H9 (cell line): ENCODE data around the gene NPAS1. TPM values are rescaled to one million over a fixed set of nuclear protein-coding genes. Genes with fewer than 3 reads are reported as not detected.

ENCODE experiments used
- DNase-seq: peaks from one replicate; pipeline ENCODE4 v3.0.0-alpha.2; 2017
- H2AFZ ChIP-seq: one replicate; pipeline ENCODE4 v1.6.1; 2013; ENCODE audit warnings: mild to moderate bottlenecking, low read length, control low read depth, moderate library complexity
- H2AK5ac ChIP-seq: 2 replicates; pipeline ENCODE4 v1.6.1; 2013; ENCODE audit warnings: low read length, control low read depth, mixed read lengths; ENCODE audit not compliant: insufficient read length
- H2BK120ac ChIP-seq: one replicate; pipeline ENCODE4 v1.6.1; 2013; ENCODE audit warnings: low read depth, mild to moderate bottlenecking, low read length, control low read depth, inconsistent platforms; ENCODE audit not compliant: poor library complexity, severe bottlenecking
- H2BK12ac ChIP-seq: 2 replicates; pipeline ENCODE4 v1.6.1; 2013; ENCODE audit warnings: low read length, control low read depth, mixed read lengths, low read depth; ENCODE audit not compliant: insufficient read length
- H2BK15ac ChIP-seq: 2 replicates; pipeline ENCODE4 v1.6.1; 2013; ENCODE audit warnings: low read depth, low read length, control low read depth
- H2BK20ac ChIP-seq: one replicate; pipeline ENCODE4 v1.6.1; 2013; ENCODE audit warnings: low read depth, mild to moderate bottlenecking, low read length, control low read depth, inconsistent platforms; ENCODE audit not compliant: poor library complexity, severe bottlenecking
- H2BK5ac ChIP-seq: 2 replicates; pipeline ENCODE4 v1.6.1; 2013; ENCODE audit warnings: low read length, control low read depth, mixed read lengths; ENCODE audit not compliant: insufficient read length
- H3K14ac ChIP-seq: 2 replicates; pipeline ENCODE4 v1.6.1; 2013; ENCODE audit warnings: low read length, control low read depth; ENCODE audit not compliant: insufficient read depth
- H3K18ac ChIP-seq: 2 replicates; pipeline ENCODE4 v1.6.1; 2013; ENCODE audit warnings: low read depth, mild to moderate bottlenecking, mixed read lengths, low read length, control low read depth; ENCODE audit not compliant: insufficient read length
- H3K23ac ChIP-seq: 2 replicates; pipeline ENCODE4 v1.6.1; 2013; ENCODE audit warnings: low read length, control low read depth, mixed read lengths, low read depth; ENCODE audit not compliant: insufficient read length
- H3K23me2 ChIP-seq: 2 replicates; pipeline ENCODE4 v1.6.1; 2013; ENCODE audit warnings: low read depth, mild to moderate bottlenecking, mixed read lengths, low read length, control low read depth; ENCODE audit not compliant: insufficient read length, poor library complexity, severe bottlenecking
- H3K27ac ChIP-seq: 2 replicates; pipeline ENCODE4 v1.5.1; 2013; ENCODE audit warnings: low read length, control low read depth, mixed read lengths, low read depth; ENCODE audit not compliant: insufficient read length
- H3K27me3 ChIP-seq: 2 replicates; pipeline ENCODE4 v1.6.1; 2013; ENCODE audit warnings: low read length, control low read depth, inconsistent platforms; ENCODE audit not compliant: insufficient read depth
- H3K4ac ChIP-seq: 2 replicates; pipeline ENCODE4 v1.6.1; 2013; ENCODE audit warnings: low read depth, mild to moderate bottlenecking, control low read depth, inconsistent platforms, low read length, moderate library complexity
- H3K4me1 ChIP-seq: 2 replicates; pipeline ENCODE4 v1.6.1; 2013; ENCODE audit warnings: low read length, control low read depth, inconsistent platforms; ENCODE audit not compliant: insufficient read depth
- H3K4me2 ChIP-seq: 2 replicates; pipeline ENCODE4 v1.6.1; 2013; ENCODE audit warnings: low read length, control low read depth, mixed read lengths; ENCODE audit not compliant: insufficient read length, insufficient read depth
- H3K56ac ChIP-seq: 2 replicates; pipeline ENCODE4 v1.6.1; 2013; ENCODE audit warnings: low read depth, mild to moderate bottlenecking, mixed read lengths, low read length, control low read depth; ENCODE audit not compliant: insufficient read length
- H3K79me1 ChIP-seq: 2 replicates; pipeline ENCODE4 v1.6.1; 2013; ENCODE audit warnings: low read depth, mild to moderate bottlenecking, moderate library complexity, low read length, control low read depth, inconsistent platforms; ENCODE audit not compliant: insufficient read depth, poor library complexity, severe bottlenecking
- H3K79me2 ChIP-seq: 2 replicates; pipeline ENCODE4 v1.6.1; 2013; ENCODE audit warnings: low read length, control low read depth, inconsistent platforms; ENCODE audit not compliant: insufficient read depth
- H3K9ac ChIP-seq: 2 replicates; pipeline ENCODE4 v1.6.1; 2013; ENCODE audit warnings: low read length, control low read depth, mixed read lengths; ENCODE audit not compliant: insufficient read length; ENCODE audit errors: extremely low read depth
- H3K9me3 ChIP-seq: one replicate; pipeline ENCODE4 v1.6.1; 2013; ENCODE audit warnings: low read depth, low read length, inconsistent platforms; ENCODE audit not compliant: control insufficient read depth
- H3T11ph ChIP-seq: one replicate; pipeline ENCODE4 v1.6.1; 2013; ENCODE audit warnings: mild to moderate bottlenecking, low read length, control low read depth, inconsistent platforms
- H4K20me1 ChIP-seq: one replicate; pipeline ENCODE4 v1.6.1; 2013; ENCODE audit not compliant: control insufficient read depth, insufficient read length, insufficient read depth
- H4K5ac ChIP-seq: 2 replicates; pipeline ENCODE4 v1.6.1; 2013; ENCODE audit warnings: low read depth, mild to moderate bottlenecking, mixed read lengths, low read length, control low read depth; ENCODE audit not compliant: insufficient read length
- H4K8ac ChIP-seq: replicated peaks from 2 replicates; pipeline ENCODE4 v1.6.1; 2013; ENCODE audit warnings: low read length, control low read depth, mixed read lengths, low read depth; ENCODE audit not compliant: insufficient read length
- H4K91ac ChIP-seq: 2 replicates; pipeline ENCODE4 v1.6.1; 2013; ENCODE audit warnings: low read depth, mild to moderate bottlenecking, moderate library complexity, mixed read lengths, low read length, control low read depth; ENCODE audit not compliant: insufficient read length
- H3K27ac Mint-ChIP-seq, 3 experiments: 2 replicates in 2 of 3; 3 replicates in 1 of 3; pipeline ENCODE4 v1.8.0; 2020 to 2021; ENCODE audit warnings: mixed read lengths in 3 of 3, mild to moderate bottlenecking in 1 of 3, moderate library complexity in 1 of 3
- H3K27me3 Mint-ChIP-seq: 2 replicates; pipeline ENCODE4 v1.8.0; 2021; ENCODE audit warnings: low read depth, mild to moderate bottlenecking, moderate library complexity, mixed read lengths
- H3K36me3 Mint-ChIP-seq, 3 experiments: 2 replicates in 2 of 3; 3 replicates in 1 of 3; pipeline ENCODE4 v1.8.0; 2020 to 2021; ENCODE audit warnings: low read depth in 3 of 3, mixed read lengths in 3 of 3; ENCODE audit not compliant: insufficient read depth in 1 of 3
- H3K4me1 Mint-ChIP-seq, 2 experiments: 2 replicates each; pipeline ENCODE4 v1.8.0; 2020; ENCODE audit warnings: mixed read lengths in 2 of 2
- H3K4me3 Mint-ChIP-seq, 2 experiments: 2 replicates in 1 of 2; 3 replicates in 1 of 2; pipeline ENCODE4 v1.8.0; 2020 to 2021; ENCODE audit warnings: mild to moderate bottlenecking in 2 of 2, mixed read lengths in 2 of 2, moderate library complexity in 1 of 2
- H3K9me3 Mint-ChIP-seq, 2 experiments: 2 replicates in 1 of 2; 3 replicates in 1 of 2; pipeline ENCODE4 v1.8.0; 2020; ENCODE audit warnings: mild to moderate bottlenecking in 2 of 2, mixed read lengths in 2 of 2, moderate library complexity in 1 of 2
- WGBS: extraction: QIAGEN DNeasy Blood & Tissue Kit; methylation state at CpG from one replicate; pipeline ENCODE4 v1.1.7; 2013; ENCODE audit warnings: missing lambda C conversion rate, low lambda C conversion rate, mixed read lengths; ENCODE audit not compliant: insufficient read length; ENCODE audit errors: extremely low coverage; 5-methylcytosine and 5-hydroxymethylcytosine counted together
- total RNA-seq: library from RNA; stranded (reverse); gene quantifications from 2 replicates; pipeline ENCODE4 v1.2.1, GENCODE V29; 2021
- TF ChIP-seq, protein P1 (sequence below): fragments of 200-600 bp; sonication (generic); conservative IDR thresholded peaks from 3 replicates; pipeline ENCODE4 v1.8.0; 2021; ENCODE audit warnings: antibody characterized with exemption, mild to moderate bottlenecking

Gene NPAS1
- total RNA-seq, 1 experiment from 2014 or later: 17.8 TPM

DNA sequence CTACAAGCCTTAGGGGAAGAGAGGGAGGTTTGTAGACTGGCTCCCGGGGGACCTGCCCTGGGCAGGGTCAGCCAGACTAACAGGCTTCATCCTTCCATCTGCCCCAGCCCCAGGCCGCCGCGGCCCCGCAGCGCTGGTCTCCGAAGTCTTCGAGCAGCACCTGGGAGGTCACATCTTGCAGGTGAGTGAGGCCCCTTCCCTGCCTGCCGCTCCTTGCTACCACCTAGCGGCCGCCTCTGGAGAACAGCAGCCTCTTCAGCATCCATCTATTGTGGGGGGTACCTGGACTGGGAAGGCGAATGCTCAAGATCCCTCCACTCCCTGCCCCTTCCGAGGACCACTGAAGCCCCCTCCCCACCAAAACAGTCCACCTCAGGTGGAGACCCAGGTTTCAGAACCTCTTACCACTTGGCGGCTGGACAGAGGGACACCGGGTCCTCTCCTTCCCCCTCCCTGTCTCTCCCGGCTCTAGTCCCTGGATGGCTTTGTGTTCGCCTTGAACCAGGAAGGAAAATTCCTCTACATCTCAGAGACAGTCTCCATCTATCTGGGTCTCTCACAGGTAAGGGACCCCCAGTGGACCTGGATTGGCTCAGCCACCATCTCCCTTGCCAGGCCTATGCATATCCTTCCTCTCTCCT, 12.7 kb downstream of the NPAS1 start:
- peaks cover 44% of the 10 kb centered on the region for H3K27me3 Mint-ChIP-seq
- Histone ChIP-seq H2BK12ac (no peak overlapping the region), H3K79me2 (no peaks in the 10 kb centered on the region), H3K4me1 (peaks cover 2% of the 10 kb centered on the region; the same call in 1 of the 2 replicates), H3T11ph (no peak overlapping the region), H4K5ac (no peak overlapping the region), H4K8ac (no peak overlapping the region), H3K9me3 (no peaks in the 10 kb centered on the region), H2BK15ac (no peak overlapping the region), H3K23me2 (peaks cover 14% of the 10 kb centered on the region), H2AK5ac (no peak overlapping the region), H4K91ac (no peak overlapping the region), H2AFZ (no peak overlapping the region), H3K4me2 (no peak overlapping the region), H3K9ac (no peak overlapping the region), H3K18ac (no peak overlapping the region), H4K20me1 (no peaks in the 10 kb centered on the region), H3K79me1 (no peaks in the 10 kb centered on the region), H2BK5ac (no peak overlapping the region), H3K56ac (no peak overlapping the region), H3K14ac (no peak overlapping the region), H3K23ac (no peak overlapping the region), H2BK20ac (no peak overlapping the region), H3K27me3 (peaks cover 3% of the 10 kb centered on the region; the same call in 1 of the 2 replicates), H3K4ac (no peak overlapping the region), H2BK120ac (no peak overlapping the region), H3K27ac (no peak overlapping the region)
- DNase-seq: peak; percentile 92
- peak overlapping the region in 2 of 3 experiments; percentile 36 to 62; a peak in 1 of 7 replicates for H3K27ac Mint-ChIP-seq
- H3K9me3 Mint-ChIP-seq: no peaks in the 10 kb centered on the region; a peak in 1 of 5 replicates
- H3K4me3 Mint-ChIP-seq: peak overlapping the region in 1 of 2 experiments; percentile 36; a peak in 1 of 5 replicates
- TF ChIP-seq, protein P1, sequence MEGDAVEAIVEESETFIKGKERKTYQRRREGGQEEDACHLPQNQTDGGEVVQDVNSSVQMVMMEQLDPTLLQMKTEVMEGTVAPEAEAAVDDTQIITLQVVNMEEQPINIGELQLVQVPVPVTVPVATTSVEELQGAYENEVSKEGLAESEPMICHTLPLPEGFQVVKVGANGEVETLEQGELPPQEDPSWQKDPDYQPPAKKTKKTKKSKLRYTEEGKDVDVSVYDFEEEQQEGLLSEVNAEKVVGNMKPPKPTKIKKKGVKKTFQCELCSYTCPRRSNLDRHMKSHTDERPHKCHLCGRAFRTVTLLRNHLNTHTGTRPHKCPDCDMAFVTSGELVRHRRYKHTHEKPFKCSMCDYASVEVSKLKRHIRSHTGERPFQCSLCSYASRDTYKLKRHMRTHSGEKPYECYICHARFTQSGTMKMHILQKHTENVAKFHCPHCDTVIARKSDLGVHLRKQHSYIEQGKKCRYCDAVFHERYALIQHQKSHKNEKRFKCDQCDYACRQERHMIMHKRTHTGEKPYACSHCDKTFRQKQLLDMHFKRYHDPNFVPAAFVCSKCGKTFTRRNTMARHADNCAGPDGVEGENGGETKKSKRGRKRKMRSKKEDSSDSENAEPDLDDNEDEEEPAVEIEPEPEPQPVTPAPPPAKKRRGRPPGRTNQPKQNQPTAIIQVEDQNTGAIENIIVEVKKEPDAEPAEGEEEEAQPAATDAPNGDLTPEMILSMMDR: peak; percentile 92
- no CpG with 5 or more reads among the region's 17 CpGs for WGBS
- H3K36me3 Mint-ChIP-seq: peaks cover 0 to 3% (median 0%) of the 10 kb centered on the region in 3 experiments; a peak in 3 of 7 replicates
- peaks cover 27 to 40% of the 10 kb centered on the region in 2 experiments for H3K4me1 Mint-ChIP-seq
